A549 (cell line): ENCODE results near the gene ELOVL2.
"Not testable (repeated sequence)": the region's sequence is repeated elsewhere in the genome, so short reads cannot be mapped to it uniquely, and the experiment has no call there.

ENCODE experiments used
- CTCF ChIP-seq: fragments of >200 bp; sonication (Bioruptor Twin); formaldehyde crosslinking; IDR thresholded peaks from 3 replicates; pipeline ENCODE4 v1.5.1; 2016
- MYC ChIP-seq: IDR thresholded peaks from 2 replicates; pipeline ENCODE4 v1.6.1; 2012; ENCODE audit warnings: mild to moderate bottlenecking, inconsistent platforms, low read length, improper control_type of control experiment, borderline replicate concordance
- PHF8 ChIP-seq: fragments of 200-600 bp; sonication (generic); IDR thresholded peaks from 2 replicates; pipeline ENCODE4 v1.6.1; 2016; ENCODE audit warnings: low read depth, mild to moderate bottlenecking, antibody characterized with exemption, moderate library complexity, borderline replicate concordance
- POLR2A ChIP-seq: IDR thresholded peaks from 2 replicates; pipeline ENCODE4 v1.6.1; 2012; ENCODE audit warnings: mild to moderate bottlenecking, low read length
- SMC3 ChIP-seq: fragments of >200 bp; sonication (Bioruptor Twin); formaldehyde crosslinking; IDR thresholded peaks from 3 replicates; pipeline ENCODE4 v1.6.1; 2018; ENCODE audit warnings: inconsistent platforms
- TF ChIP-seq, protein P1 (sequence below): IDR thresholded peaks from 2 replicates; pipeline ENCODE4 v1.6.1; 2012

GRCh38 chr6:11003297-11003696 is 40.8 kb downstream of the ELOVL2 start:
- not testable (repeated sequence) for TF ChIP-seq CTCF, SMC3, POLR2A, MYC, PHF8
- TF ChIP-seq, protein P1, sequence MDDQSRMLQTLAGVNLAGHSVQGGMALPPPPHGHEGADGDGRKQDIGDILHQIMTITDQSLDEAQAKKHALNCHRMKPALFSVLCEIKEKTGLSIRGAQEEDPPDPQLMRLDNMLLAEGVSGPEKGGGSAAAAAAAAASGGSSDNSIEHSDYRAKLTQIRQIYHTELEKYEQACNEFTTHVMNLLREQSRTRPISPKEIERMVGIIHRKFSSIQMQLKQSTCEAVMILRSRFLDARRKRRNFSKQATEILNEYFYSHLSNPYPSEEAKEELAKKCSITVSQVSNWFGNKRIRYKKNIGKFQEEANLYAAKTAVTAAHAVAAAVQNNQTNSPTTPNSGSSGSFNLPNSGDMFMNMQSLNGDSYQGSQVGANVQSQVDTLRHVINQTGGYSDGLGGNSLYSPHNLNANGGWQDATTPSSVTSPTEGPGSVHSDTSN: not testable (repeated sequence)
